Measurements from ENCODE around the gene IFT25.

Gene IFT25

GRCh38 chr1:53929246-53929960, 16.1 kb downstream of the IFT25 start:
- DNase-seq (ENCODE audit: insufficient read length, low spot score) = no peak
- no peak for FAIRE-seq
- TF ChIP-seq CTCF (IDR thresholded peaks at IDR 0.05; ENCODE audit: insufficient read depth, missing control alignments) = no peak

- DNase-seq (ENCODE audit: insufficient read length, low spot score) (no peak), FAIRE-seq (no peak)
- no peak for TF ChIP-seq CTCF (IDR thresholded peaks at IDR 0.05; ENCODE audit: insufficient read depth, missing control alignments)
Observed at GRCh38 chr1:53927376-53927881, 18.1 kb downstream of the IFT25 start.

- DNase-seq (ENCODE audit: insufficient read length, low spot score) = no peak
- FAIRE-seq = no peak
- no peak for TF ChIP-seq CTCF (IDR thresholded peaks at IDR 0.05; ENCODE audit: insufficient read depth, missing control alignments)
Observed at GRCh38 chr1:53919675-53920066, 25.8 kb downstream of the IFT25 start.

GRCh38 chr1:53918343-53918742, 27.2 kb downstream of the IFT25 start:
- TF ChIP-seq CTCF (IDR thresholded peaks at IDR 0.05; ENCODE audit: insufficient read depth, missing control alignments) = no peak
- DNase-seq (ENCODE audit: insufficient read length, low spot score) (no peak), FAIRE-seq (no peak)

GRCh38 chr1:53913352-53914033, 32.0 kb downstream of the IFT25 start:
- FAIRE-seq (no peak), DNase-seq (ENCODE audit: insufficient read length, low spot score) (no peak)
- peak; percentile 21 for TF ChIP-seq CTCF (IDR thresholded peaks at IDR 0.05; ENCODE audit: insufficient read depth, missing control alignments)

GRCh38 chr1:53911442-53911841, 34.1 kb downstream of the IFT25 start:
- FAIRE-seq (no peak), DNase-seq (ENCODE audit: insufficient read length, low spot score) (no peak)
- no peak for TF ChIP-seq CTCF (IDR thresholded peaks at IDR 0.05; ENCODE audit: insufficient read depth, missing control alignments)

- TF ChIP-seq CTCF (IDR thresholded peaks at IDR 0.05; ENCODE audit: insufficient read depth, missing control alignments) = no peak
- no peak for DNase-seq (ENCODE audit: insufficient read length, low spot score)
- FAIRE-seq = no peak
Observed at GRCh38 chr1:53909946-53910345, 35.6 kb downstream of the IFT25 start.

All from D721Med (cell line).